K562 (cell line): ENCODE results near the gene ZFAND5. TPM values are rescaled to one million over a fixed set of nuclear protein-coding genes. Genes with fewer than 3 reads are reported as not detected.

Experiments
- ATAC-seq: fragments of 200-7000 bp; cut with Tn5 transposase; 3 replicates; pipeline ENCODE4 v1.9.1; 2020; ENCODE audit warnings: moderate library complexity
- BruUV-seq: library from RNA; stranded (reverse); fragments of 400-500 nt; replicated peaks from 2 replicates; lab custom pipeline; 2021; lab: Mats Ljungman, UMichigan
- CTCF ChIA-PET: fragments of 300-600 bp; formaldehyde crosslinking; extraction: SDS; loops from one replicate; lab custom pipeline; 2021; ENCODE audit warnings: low intra/inter-chr PET ratio; lab: Yijun Ruan, JAX
- POLR2A ChIA-PET: fragments of 300-600, 350-650 bp; sonication (Branson Sonifier 250); formaldehyde crosslinking; extraction: SDS; loops from one replicate; lab custom pipeline; 2021; ENCODE audit warnings: antibody characterized with exemption, inconsistent platforms; lab: Yijun Ruan, JAX
- DNase-seq, 4 experiments: peaks; one replicate each; pipeline versions ENCODE4 v3.0.0 to v3.0.0-alpha.2; 2011 to 2018; ENCODE audit warnings: low spot score in 3 of 4, mixed read lengths in 3 of 4; ENCODE audit errors: extremely low read depth in 1 of 4
- FAIRE-seq: peaks from 2 replicates; lab custom pipeline; 2011; peaks lifted over from hg19 to GRCh38; lab: Jason Lieb, UNC
- H2AFZ ChIP-seq: 2 replicates; pipeline ENCODE4 v1.6.0; 2011; ENCODE audit warnings: low read depth, low read length, control low read depth, inconsistent platforms
- H3K27ac ChIP-seq: fragments of 200-600 bp; 3 replicates; pipeline ENCODE4 v1.8.0; 2011; ENCODE audit warnings: low read depth, mild to moderate bottlenecking, control low read depth, inconsistent platforms, low read length, moderate library complexity, mixed read lengths; ENCODE audit errors: extremely low read depth
- H3K27me3 ChIP-seq, 2 experiments: fragments of 300-600 bp in 1 of 2; 2 replicates in 1 of 2; 3 replicates in 1 of 2; pipeline versions ENCODE4 v1.6.0 to v1.8.0; 2011; ENCODE audit warnings: inconsistent platforms in 2 of 2, low read length in 2 of 2, mild to moderate bottlenecking in 1 of 2, mixed read lengths in 1 of 2, moderate library complexity in 1 of 2; ENCODE audit not compliant: control insufficient read depth in 2 of 2, insufficient read depth in 2 of 2
- H3K36me3 ChIP-seq: fragments of 300-600 bp; 3 replicates; pipeline ENCODE4 v1.8.0; 2011; ENCODE audit warnings: mild to moderate bottlenecking, low read length, inconsistent platforms; ENCODE audit not compliant: control insufficient read depth, insufficient read depth
- H3K4me1 ChIP-seq, 2 experiments: fragments of 200-600 bp in 1 of 2; replicated peaks in 1 of 2; 2 replicates in 1 of 2; 3 replicates in 1 of 2; pipeline versions ENCODE4 v1.5.1 to v1.8.0; 2011; ENCODE audit warnings: inconsistent platforms in 2 of 2, low read length in 2 of 2, mild to moderate bottlenecking in 1 of 2, mixed read lengths in 1 of 2, moderate library complexity in 1 of 2; ENCODE audit not compliant: control insufficient read depth in 2 of 2, insufficient read depth in 2 of 2
- H3K4me2 ChIP-seq: 2 replicates; pipeline ENCODE4 v1.6.1; 2011; ENCODE audit warnings: low read length, control low read depth, inconsistent platforms, mixed read lengths; ENCODE audit not compliant: insufficient read depth
- H3K4me3 ChIP-seq: fragments of 200-600 bp; sonication (generic), shearing (Covaris generic); 2 replicates; pipeline ENCODE4 v1.5.1; 2016; ENCODE audit warnings: control low read depth, inconsistent platforms
- H3K79me2 ChIP-seq: fragments of 200-600 bp; 3 replicates; pipeline ENCODE4 v1.8.0; 2011; ENCODE audit warnings: low read length, inconsistent platforms; ENCODE audit not compliant: control insufficient read depth, insufficient read depth
- H3K9ac ChIP-seq, 2 experiments: 2 replicates each; pipeline versions ENCODE4 v1.6.0 to v1.6.1; 2011; ENCODE audit warnings: low read depth in 2 of 2, low read length in 2 of 2, control low read depth in 1 of 2, inconsistent platforms in 1 of 2, mild to moderate bottlenecking in 1 of 2, mixed read lengths in 1 of 2; ENCODE audit not compliant: insufficient read depth in 1 of 2
- H3K9me1 ChIP-seq: one replicate; pipeline ENCODE4 v1.6.0; 2011; ENCODE audit warnings: inconsistent platforms, mild to moderate bottlenecking, low read length, moderate library complexity; ENCODE audit not compliant: control insufficient read depth, insufficient read depth
- H3K9me3 ChIP-seq: replicated peaks from 2 replicates; pipeline ENCODE4 v1.5.1; 2011; ENCODE audit warnings: low read depth, low read length, inconsistent platforms; ENCODE audit not compliant: control insufficient read depth, insufficient read depth
- H4K20me1 ChIP-seq: replicated peaks from 2 replicates; pipeline ENCODE4 v1.6.1; 2011; ENCODE audit warnings: low read length, inconsistent platforms, mixed read lengths; ENCODE audit not compliant: control insufficient read depth, insufficient read depth
- DPF2 ChIP-seq: fragments of 450-650 bp; IDR thresholded peaks from 2 replicates; pipeline ENCODE4 v1.6.1; 2016
- IRF9 ChIP-seq: fragments of 450-650 bp; IDR thresholded peaks from 2 replicates; pipeline ENCODE4 v1.6.1; 2016; ENCODE audit warnings: missing biosample characterization, missing genetic modification characterization
- PRDM10 ChIP-seq: fragments of 450-650 bp; IDR thresholded peaks from 2 replicates; pipeline ENCODE4 v1.6.1; 2018; ENCODE audit not compliant: partially characterized antibody
- ZNF75A ChIP-seq: fragments of 450-650 bp; formaldehyde crosslinking; IDR thresholded peaks from 2 replicates; pipeline ENCODE4 v1.4.0; 2020; ENCODE audit warnings: mild to moderate bottlenecking
- WGBS: fragments of 100-300 bp; shearing (Covaris generic); methylation state at CpG from one replicate; pipeline ENCODE4 v1.1.6; 2016; ENCODE audit warnings: low coverage, mixed read lengths; ENCODE audit not compliant: insufficient coverage; ENCODE audit errors: missing lambda C conversion rate; 5-methylcytosine and 5-hydroxymethylcytosine counted together
- in situ Hi-C: fragments of 300-500 bp; cut with MboI; formaldehyde crosslinking; loops from 4 replicates; pipeline ENCODE4 v1.15.0; 2018; ENCODE audit warnings: inconsistent platforms, mixed read lengths
- intact Hi-C: fragments of 100-400 bp; cut with micrococcal nuclease; formaldehyde crosslinking; loops from 2 replicates; pipeline ENCODE4 v1.14.2; 2022
- polyA plus RNA-seq, 8 experiments: library from polyadenylated mRNA; depleted of rRNA in 4 of 8; stranded (reverse) in 5 of 8; unstranded in 3 of 8; fragments of >200 nt; fragmentation: Nextera tagmentation in 2 of 8; fragmentation: Illumina TruSeq in 1 of 8; extraction: Ambion mirVana in 2 of 8; extraction: Trizol in 1 of 8; gene quantifications; 2 replicates each; pipeline versions ENCODE4 v1.2.1 to v1.2.3, GENCODE V29; 2011 to 2014; ENCODE audit warnings: inconsistent platforms in 1 of 8, missing spikeins in 1 of 8
- total RNA-seq, 7 experiments: library from RNA; depleted of rRNA in 6 of 7; stranded (reverse); fragments of >200 nt in 6 of 7; fragmentation: Illumina TruSeq in 2 of 7; extraction: Trizol in 2 of 7; gene quantifications; 2 replicates each; pipeline versions ENCODE4 v1.2.1 to v1.2.3, GENCODE V29; 2011 to 2021; ENCODE audit warnings: low replicate concordance in 1 of 7
- TF ChIP-seq, protein P1 (sequence below): fragments of 250-450 bp; sonication (Bioruptor Pico); IDR thresholded peaks from 2 replicates; pipeline ENCODE4 v1.5.0; 2021; ENCODE audit warnings: mild to moderate bottlenecking, moderate library complexity

The ZFAND5 gene
- total and polyA plus RNA-seq, 9 of the 15 experiments (the other 6 are each of a cell fraction or from before 2014, with no cell fraction given): 12.7 to 64.2 (median 34.5) TPM

GRCh38 chr9:72313507-72313906, 51.5 kb downstream of the ZFAND5 start:
- intact Hi-C loops: no loop called here
- Histone ChIP-seq H2AFZ (no peak overlapping the region), H3K79me2 (no peaks in the 10 kb centered on the region), H3K27ac (no peak overlapping the region)
- no peak for ATAC-seq
- TF ChIP-seq IRF9 (tag): no peak
- TF ChIP-seq ZNF75A: no peak
- TF ChIP-seq, protein P1, sequence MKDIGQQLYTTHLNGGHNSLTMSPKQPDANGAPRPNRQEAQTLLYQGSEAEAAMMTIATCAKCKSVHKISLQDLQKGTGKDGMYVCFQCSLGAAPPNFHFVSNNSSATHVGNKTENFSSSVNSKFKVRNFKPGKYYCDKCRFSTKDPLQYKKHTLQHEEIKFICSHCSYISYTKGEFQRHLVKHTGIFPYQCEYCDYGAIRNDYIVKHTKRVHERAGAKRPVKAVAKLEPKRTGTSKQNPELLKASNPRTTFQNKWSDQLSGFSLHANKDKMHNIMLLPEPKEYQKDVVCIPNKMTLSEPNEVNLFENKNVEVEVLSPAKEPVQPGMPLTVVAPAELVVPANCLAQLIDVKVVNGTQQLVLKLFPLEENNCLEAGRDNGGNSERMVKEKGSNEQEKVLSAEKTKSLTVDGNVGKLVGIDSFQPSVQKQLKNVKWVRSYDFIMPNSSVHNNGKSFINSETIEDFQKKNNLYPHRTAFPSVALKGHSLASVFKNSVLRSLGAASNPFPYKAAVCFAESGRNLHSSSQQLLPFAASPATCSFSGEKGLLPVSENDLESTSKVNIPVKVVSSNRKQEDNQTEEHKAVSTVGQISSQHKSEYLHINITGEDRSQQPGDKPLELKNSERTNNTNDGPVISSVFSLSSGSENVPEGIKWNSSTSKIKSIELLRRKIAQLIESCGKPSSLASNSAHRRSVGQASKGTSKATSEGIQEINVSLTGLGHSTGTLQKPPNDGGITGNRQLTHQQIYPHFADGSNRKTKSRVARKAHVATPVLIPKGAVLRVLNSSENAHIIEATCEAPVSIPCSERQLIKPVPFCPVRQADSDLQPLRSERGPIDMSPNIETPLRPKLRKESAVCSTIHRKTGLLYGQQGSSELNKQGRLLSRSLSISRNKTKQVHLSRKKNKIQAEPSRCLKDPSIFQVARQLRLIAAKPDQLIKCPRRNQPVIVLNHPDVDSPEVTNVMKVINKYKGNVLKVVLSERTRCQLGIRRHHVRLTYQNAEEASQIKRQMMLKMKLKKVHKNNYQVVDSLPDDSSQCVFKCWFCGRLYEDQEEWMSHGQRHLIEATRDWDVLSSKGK (CRISPR knock-in tag): no peak
- TF ChIP-seq PRDM10: no peak
- no peak for TF ChIP-seq DPF2
- TF ChIP-seq, all 486 proteins: peak for 0
- Histone ChIP-seq H3K9ac (no peak overlapping the region), H3K36me3 (no peaks in the 10 kb centered on the region), H3K27me3 (peaks cover 0 to 5% of the 10 kb centered on the region in 2 experiments; a peak in 2 of 5 replicates), H3K4me3 (no peak overlapping the region), H3K9me1 (no peaks in the 10 kb centered on the region), H4K20me1 (no peaks in the 10 kb centered on the region), H3K4me1 (no peaks in the 10 kb centered on the region), H3K9me3 (no peaks in the 10 kb centered on the region), H3K4me2 (no peak overlapping the region)
- ChIA-PET CTCF (no interaction called here), POLR2A (interaction anchor here (0.6 kb wide), 1 partner anchor 254 kb away, joined by 3 read pairs; no protein-coding TSS in a partner anchor)
- FAIRE-seq: no peak
- no peak for DNase-seq
- no TSS peak for BruUV-seq
- 18% methylated on average over 1 of the region's 3 CpGs for WGBS
- in situ Hi-C loops: no loop called here
